HepG2 (cell line): ENCODE results near the gene BSG. TPM values are rescaled to one million over a fixed set of nuclear protein-coding genes. Genes with fewer than 3 reads are reported as not detected.

Experiments
- ARNT2 ChIP-seq: sonication (generic); formaldehyde crosslinking; IDR thresholded peaks from 2 replicates; pipeline ENCODE4 v1.8.0; 2022; ENCODE audit warnings: mild to moderate bottlenecking, low read depth, missing genetic modification reagents, moderate library complexity
- BATF2 ChIP-seq: sonication (generic); formaldehyde crosslinking; IDR thresholded peaks from 2 replicates; pipeline ENCODE4 v1.8.0; 2022; ENCODE audit warnings: mild to moderate bottlenecking, missing genetic modification reagents, moderate library complexity
- BCL3 ChIP-seq: sonication (generic); formaldehyde crosslinking; IDR thresholded peaks from 2 replicates; pipeline ENCODE4 v1.5.1; 2020; ENCODE audit warnings: mild to moderate bottlenecking, missing genetic modification reagents, moderate library complexity
- CCDC6 ChIP-seq: sonication (generic); formaldehyde crosslinking; IDR thresholded peaks from 2 replicates; pipeline ENCODE4 v1.8.1; 2022; ENCODE audit warnings: mild to moderate bottlenecking, missing genetic modification reagents, moderate library complexity
- FOSL2 ChIP-seq: sonication (generic); formaldehyde crosslinking; IDR thresholded peaks from 2 replicates; pipeline ENCODE4 v1.4.0; 2020; ENCODE audit warnings: missing genetic modification reagents
- HDAC2 ChIP-seq: sonication (generic); formaldehyde crosslinking; IDR thresholded peaks from 2 replicates; pipeline ENCODE4 v1.4.0; 2020; ENCODE audit warnings: missing genetic modification reagents
- MEF2D ChIP-seq: sonication (generic); formaldehyde crosslinking; IDR thresholded peaks from 2 replicates; pipeline ENCODE4 v1.5.1; 2020; ENCODE audit warnings: mild to moderate bottlenecking, missing genetic modification reagents
- PHF21A ChIP-seq: sonication (generic); formaldehyde crosslinking; IDR thresholded peaks from 2 replicates; pipeline ENCODE4 v1.5.0; 2020; ENCODE audit warnings: mild to moderate bottlenecking, missing genetic modification reagents
- PRPF4 ChIP-seq: fragments of 200-400 bp; formaldehyde crosslinking; IDR thresholded peaks from 2 replicates; pipeline ENCODE4 v1.6.1; 2016; ENCODE audit warnings: low read length, low read depth; ENCODE audit not compliant: poor library complexity, severe bottlenecking
- RARA ChIP-seq: IDR thresholded peaks from 2 replicates; pipeline ENCODE4 v1.6.1; 2016; ENCODE audit warnings: missing genetic modification reagents, missing compliant biosample characterization
- SCMH1 ChIP-seq: sonication (generic); formaldehyde crosslinking; IDR thresholded peaks from 2 replicates; pipeline ENCODE4 v1.9.0; 2021; ENCODE audit warnings: missing genetic modification reagents, mild to moderate bottlenecking, borderline replicate concordance
- SNRNP70 ChIP-seq: fragments of 200-400 bp; formaldehyde crosslinking; IDR thresholded peaks from 2 replicates; pipeline ENCODE4 v1.6.1; 2017; ENCODE audit warnings: mild to moderate bottlenecking, low read depth, low read length, moderate library complexity
- ZC3H13 ChIP-seq: sonication (generic); formaldehyde crosslinking; IDR thresholded peaks from 2 replicates; pipeline ENCODE4 v1.8.1; 2023; ENCODE audit warnings: mild to moderate bottlenecking, missing genetic modification reagents, moderate library complexity
- ZFP82 ChIP-seq: sonication (generic); formaldehyde crosslinking; IDR thresholded peaks from 2 replicates; pipeline ENCODE4 v1.5.1; 2020; ENCODE audit warnings: mild to moderate bottlenecking, missing genetic modification reagents, borderline replicate concordance
- ZFY ChIP-seq: sonication (generic); formaldehyde crosslinking; IDR thresholded peaks from 2 replicates; pipeline ENCODE4 v1.4.0; 2020; ENCODE audit warnings: missing genetic modification reagents
- ZMAT5 ChIP-seq: sonication (generic); formaldehyde crosslinking; IDR thresholded peaks from 2 replicates; pipeline ENCODE4 v1.5.0; 2020; ENCODE audit warnings: mild to moderate bottlenecking, low read depth, missing genetic modification reagents, borderline replicate concordance
- ZNF337 ChIP-seq: sonication (generic); formaldehyde crosslinking; IDR thresholded peaks from 2 replicates; pipeline ENCODE4 v1.5.1; 2020; ENCODE audit warnings: missing genetic modification reagents, low read depth, mild to moderate bottlenecking, borderline replicate concordance
- ZNF33B ChIP-seq: sonication (generic); formaldehyde crosslinking; IDR thresholded peaks from 2 replicates; pipeline ENCODE4 v1.5.1; 2020; ENCODE audit warnings: mild to moderate bottlenecking, missing genetic modification reagents
- ZNF503 ChIP-seq: sonication (generic); formaldehyde crosslinking; IDR thresholded peaks from 2 replicates; pipeline ENCODE4 v1.4.0; 2020; ENCODE audit warnings: missing genetic modification reagents
- ZNF510 ChIP-seq: sonication (generic); formaldehyde crosslinking; IDR thresholded peaks from 2 replicates; pipeline ENCODE4 v1.4.0; 2020; ENCODE audit warnings: low read depth, mild to moderate bottlenecking, missing genetic modification reagents
- ZNF720 ChIP-seq: sonication (generic); formaldehyde crosslinking; IDR thresholded peaks from 2 replicates; pipeline ENCODE4 v1.4.0; 2020; ENCODE audit warnings: missing genetic modification reagents
- ZNF776 ChIP-seq: sonication (generic); formaldehyde crosslinking; IDR thresholded peaks from 2 replicates; pipeline ENCODE4 v1.4.0; 2020; ENCODE audit warnings: mild to moderate bottlenecking, missing genetic modification reagents
- ZNF839 ChIP-seq: sonication (generic); formaldehyde crosslinking; IDR thresholded peaks from 2 replicates; pipeline ENCODE4 v1.4.0; 2020; ENCODE audit warnings: missing genetic modification reagents, mild to moderate bottlenecking, borderline replicate concordance
- polyA plus RNA-seq, 8 experiments: library from polyadenylated mRNA; depleted of rRNA in 3 of 8; stranded (reverse) in 7 of 8; unstranded in 1 of 8; fragments of >200 nt; fragmentation: Illumina TruSeq in 4 of 8; extraction: Trizol in 4 of 8; gene quantifications; 2 replicates each; pipeline versions ENCODE4 v1.2.1 to v1.2.3, GENCODE V29; 2011 to 2016; ENCODE audit warnings: low read depth in 4 of 8, missing spikeins in 1 of 8, mixed read lengths in 1 of 8; ENCODE audit not compliant: insufficient read depth in 1 of 8
- total RNA-seq, 5 experiments: library from RNA; depleted of rRNA; stranded (reverse); fragments of >200 nt; fragmentation: Illumina TruSeq; extraction: Trizol; gene quantifications; 2 replicates each; pipeline ENCODE4 v1.2.3, GENCODE V29; 2016; ENCODE audit warnings: low read depth in 1 of 5
- TF ChIP-seq, protein P1 (sequence below): sonication (generic); formaldehyde crosslinking; conservative IDR thresholded peaks from 2 replicates; pipeline ENCODE4 v1.8.0; 2022; ENCODE audit warnings: low read depth, missing genetic modification reagents

Gene BSG
- total and polyA plus RNA-seq, 2 of the 13 experiments (the other 11 are each of a cell fraction or from before 2014, with no cell fraction given) = 309 to 754 TPM

DNA sequence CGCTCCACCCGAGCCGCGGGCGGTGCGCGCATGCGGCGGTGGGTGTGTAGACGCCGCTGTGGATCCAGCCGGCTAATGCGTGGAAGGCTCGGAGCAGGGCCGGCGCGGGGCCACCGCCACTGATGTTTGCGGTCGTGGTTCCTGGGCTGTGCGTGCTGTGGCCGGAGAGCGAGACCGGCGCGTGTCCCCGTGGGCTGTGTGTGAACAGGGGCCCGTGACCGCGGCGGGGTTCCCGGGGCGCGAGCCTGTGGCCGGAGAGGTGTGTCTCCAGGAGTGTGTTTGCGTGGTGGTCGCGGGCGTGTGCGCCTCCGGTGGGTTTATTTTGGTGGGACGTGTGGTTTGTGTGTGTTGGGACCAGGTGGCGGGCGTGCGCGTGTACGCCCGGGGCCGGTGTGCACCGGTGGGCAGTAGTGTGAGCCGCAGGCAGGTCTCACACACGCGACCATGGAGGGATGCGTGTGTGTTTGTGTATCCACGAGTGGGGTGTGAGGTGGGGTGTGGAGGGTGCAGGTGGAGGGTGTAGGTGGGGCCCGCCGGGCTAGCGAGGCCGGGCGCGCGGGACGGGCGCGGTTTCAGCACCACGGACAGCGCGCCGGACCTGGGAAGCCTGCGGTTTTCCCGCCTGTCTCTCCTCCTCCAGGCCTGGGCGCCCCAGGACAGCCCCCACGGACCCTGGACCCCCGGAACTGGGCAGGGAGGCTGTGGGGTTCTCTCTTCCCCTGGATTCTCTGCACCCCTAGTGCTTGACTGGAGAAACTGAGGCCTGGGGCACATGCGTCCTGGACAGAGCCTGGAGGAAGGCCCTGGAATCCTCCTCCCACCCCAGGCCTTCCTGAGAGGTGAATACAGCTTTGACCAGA lies 18.9 kb downstream of the BSG start (continued):
- TF ChIP-seq ZNF776 (no peak), ZNF503 (CRISPR knock-in tag) (no peak), RARA (CRISPR knock-in tag) (peak; percentile 47; the same call in 1 of the 2 replicates), ZNF33B (no peak), SCMH1 (no peak), ZMAT5 (no peak), PHF21A (CRISPR knock-in tag) (no peak), ZNF510 (CRISPR knock-in tag) (no peak), ZC3H13 (CRISPR knock-in tag) (0 out of 2 replicates have a peak, but pooled peaks have one; percentile 32), ZNF720 (no peak), BATF2 (CRISPR knock-in tag) (no peak), ARNT2 (CRISPR knock-in tag) (peak; percentile 86), ZNF337 (CRISPR knock-in tag) (peak; percentile 45; the same call in 1 of the 2 replicates), CCDC6 (CRISPR knock-in tag) (peak; percentile 67; the same call in 1 of the 2 replicates), MEF2D (CRISPR knock-in tag) (peak; percentile 49), ZNF839 (CRISPR knock-in tag) (no peak), PRPF4 (no peak), SNRNP70 (no peak), ZFP82 (no peak; the same call in 1 of the 2 replicates), ZFY (CRISPR knock-in tag) (no peak), FOSL2 (peak; percentile 33; the same call in 1 of the 2 replicates), HDAC2 (CRISPR knock-in tag) (no peak), BCL3 (CRISPR knock-in tag) (peak; percentile 26; the same call in 1 of the 2 replicates)
- TF ChIP-seq, protein P1, sequence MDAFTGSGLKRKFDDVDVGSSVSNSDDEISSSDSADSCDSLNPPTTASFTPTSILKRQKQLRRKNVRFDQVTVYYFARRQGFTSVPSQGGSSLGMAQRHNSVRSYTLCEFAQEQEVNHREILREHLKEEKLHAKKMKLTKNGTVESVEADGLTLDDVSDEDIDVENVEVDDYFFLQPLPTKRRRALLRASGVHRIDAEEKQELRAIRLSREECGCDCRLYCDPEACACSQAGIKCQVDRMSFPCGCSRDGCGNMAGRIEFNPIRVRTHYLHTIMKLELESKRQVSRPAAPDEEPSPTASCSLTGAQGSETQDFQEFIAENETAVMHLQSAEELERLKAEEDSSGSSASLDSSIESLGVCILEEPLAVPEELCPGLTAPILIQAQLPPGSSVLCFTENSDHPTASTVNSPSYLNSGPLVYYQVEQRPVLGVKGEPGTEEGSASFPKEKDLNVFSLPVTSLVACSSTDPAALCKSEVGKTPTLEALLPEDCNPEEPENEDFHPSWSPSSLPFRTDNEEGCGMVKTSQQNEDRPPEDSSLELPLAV (CRISPR knock-in tag) = no peak
